Mammary epithelial cell (primary cell): ENCODE results near the gene ESF1.

Experiments
- CTCF ChIP-seq, 2 donors: IDR thresholded peaks in 1 of 2; conservative IDR thresholded peaks in 1 of 2; 2 replicates each; pipeline ENCODE4 v1.5.1; 2011 to 2012; ENCODE audit warnings: inconsistent platforms in 2 of 2, low read length in 2 of 2, mild to moderate bottlenecking in 2 of 2, control low read depth in 1 of 2, low read depth in 1 of 2; ENCODE audit not compliant: insufficient read depth in 1 of 2; ENCODE audit errors: extremely low read depth in 1 of 2
- EZH2 ChIP-seq: IDR thresholded peaks from 2 replicates; pipeline ENCODE4 v1.6.1; 2012; ENCODE audit warnings: low read length, inconsistent platforms, borderline replicate concordance

- TF ChIP-seq CTCF (conservative IDR thresholded peaks at IDR 0.05 in 1 of 2, IDR thresholded peaks at IDR 0.05 in 1 of 2; ENCODE audit: extremely low read depth in 1 of 2, insufficient read depth in 1 of 2, low read depth in 1 of 2, low read length in 2 of 2): no peak
- TF ChIP-seq EZH2: no peak
These were observed 25.1 kb upstream of the ESF1 start for GRCh38 chr20:13809855-13810254.
